Transverse colon (tissue), 4 donors: ENCODE data around the gene FETUB. TPM values are rescaled to one million over a fixed set of nuclear protein-coding genes. Genes with fewer than 3 reads are reported as not detected.

Source experiments
- DNase-seq: peaks from one replicate; pipeline ENCODE4 v3.0.0-alpha.2; 2019
- H3K27ac ChIP-seq, 4 donors: fragments of 200-600 bp; sonication (generic); 2 replicates each; pipeline ENCODE4 v1.5.1; 2016 to 2018; ENCODE audit warnings: inconsistent platforms in 4 of 4
- H3K27me3 ChIP-seq: fragments of 200-600 bp; sonication (generic); 2 replicates; pipeline ENCODE4 v1.5.1; 2017; ENCODE audit warnings: inconsistent platforms
- H3K36me3 ChIP-seq, 4 donors: fragments of 200-600 bp; sonication (generic); 2 replicates each; pipeline ENCODE4 v1.5.1; 2017 to 2019; ENCODE audit warnings: inconsistent platforms in 4 of 4
- H3K4me1 ChIP-seq, 4 donors: fragments of 200-600 bp; sonication (generic); 2 replicates each; pipeline ENCODE4 v1.5.1; 2017 to 2020; ENCODE audit warnings: inconsistent platforms in 4 of 4
- H3K4me3 ChIP-seq, 4 donors: fragments of 200-600 bp; sonication (generic); 1 replicate in 1 of 4; 2 replicates in 3 of 4; pipeline versions ENCODE4 v1.5.1 to v1.6.1; 2017 to 2019; ENCODE audit warnings: inconsistent platforms in 4 of 4
- H3K9me3 ChIP-seq, 2 donors: fragments of 200-600 bp; sonication (generic); 2 replicates each; pipeline ENCODE4 v1.5.1; 2017 to 2019; ENCODE audit warnings: inconsistent platforms in 2 of 2
- CTCF ChIP-seq, 5 experiments: fragments of 200-600 bp in 3 of 5; fragments of 450-650 bp in 2 of 5; sonication (generic) in 3 of 5; IDR thresholded peaks; 1 replicate in 2 of 5; 2 replicates in 3 of 5; pipeline ENCODE4 v1.5.1; 2016 to 2017; ENCODE audit warnings: antibody characterized with exemption in 5 of 5, inconsistent platforms in 3 of 5, mild to moderate bottlenecking in 2 of 5, moderate library complexity in 1 of 5
- EP300 ChIP-seq: sonication (generic); formaldehyde crosslinking; IDR thresholded peaks from one replicate; pipeline ENCODE4 v1.6.1; 2017; ENCODE audit warnings: antibody characterized with exemption, low read depth
- POLR2A ChIP-seq: fragments of 450-650 bp; IDR thresholded peaks from one replicate; pipeline ENCODE4 v1.6.1; 2016; ENCODE audit warnings: antibody characterized with exemption, mild to moderate bottlenecking, moderate library complexity
- POLR2AphosphoS5 ChIP-seq, 3 donors: sonication (generic); formaldehyde crosslinking; IDR thresholded peaks; one replicate each; pipeline ENCODE4 v1.6.1; 2016; ENCODE audit warnings: antibody characterized with exemption in 3 of 3
- WGBS, 2 donors: methylation state at CpG; one replicate each; pipeline ENCODE4 v1.1.5; 2018; ENCODE audit warnings: low coverage in 1 of 2; 5-methylcytosine and 5-hydroxymethylcytosine counted together
- in situ Hi-C, 4 donors: fragments of 200-750 bp; cut with MboI; loops; one replicate each; pipeline versions ENCODE4 v1.15.0 to v1.15.1; 2017; ENCODE audit warnings: low sequenced_read_pairs in 3 of 4, low pct_ligation_motif_present in 1 of 4, low pct_unique_long_range_greater_than_20kb in 1 of 4
- intact Hi-C: fragments of 100-400 bp; cut with DNase I; formaldehyde crosslinking; loops from one replicate; pipeline ENCODE4 v1.15.1; 2023; ENCODE audit warnings: low total_unique reads
- total RNA-seq, 4 donors: library from RNA; depleted of rRNA; stranded (reverse); fragments of >200 nt; gene quantifications; one replicate each; pipeline ENCODE4 v1.1.0, GENCODE V29; 2016

The FETUB gene
- total RNA-seq, 4 donors from 2014 or later: not detected

GRCh38 chr3:186612065-186612464 is 28.1 kb upstream of the FETUB start:
- in situ Hi-C loops (loop anchor here (10.0 to 25.0 kb wide), 3 partner anchors 200 to 550 kb away; partner anchors contain the start of gene RFC4 (in 2 of the 4)), intact Hi-C loops (loop anchor here (10.0 kb wide), 1 partner anchor 627 kb away; no protein-coding TSS in a partner anchor)
- Histone ChIP-seq H3K36me3 (no peaks in the 10 kb centered on the region), H3K4me3 (no peak overlapping the region), H3K9me3 (no peaks in the 10 kb centered on the region), H3K27ac (no peak overlapping the region), H3K4me1 (peaks cover 0 to 8% (median 2%) of the 10 kb centered on the region in 4 donors), H3K27me3 (peaks cover 18% of the 10 kb centered on the region)
- WGBS, 2 donors: 20 to 63% methylated on average over 1 to 5 of the region's 5 CpGs
- DNase-seq: no peak
- no peak for TF ChIP-seq EP300
- no peak for TF ChIP-seq POLR2A
- TF ChIP-seq POLR2AphosphoS5 (IDR thresholded peaks at IDR 0.05): no peak
- no peak for TF ChIP-seq CTCF (IDR thresholded peaks at IDR 0.05)

GRCh38 chr3:186612721-186613636 is 27.2 kb upstream of the FETUB start, which contains the start of gene AHSG:
AHSG (plus strand) TSS chr3:186613060; CDS start chr3:186613142, 82 bp downstream.
- Histone ChIP-seq H3K9me3 (no peaks in the 10 kb centered on the region), H3K36me3 (no peaks in the 10 kb centered on the region), H3K4me3 (no peak within 1 kb of the TSS), H3K27ac (no peak within 1 kb of the TSS), H3K27me3 (peaks cover 24% of the 10 kb centered on the region), H3K4me1 (peaks cover 0 to 11% (median 4%) of the 10 kb centered on the region in 4 donors)
- no peak for DNase-seq
- 92 to 95% methylated on average over 4 to 7 of the region's 7 CpGs for WGBS, 2 donors
- intact Hi-C loops (loop anchor here (10.0 kb wide), 1 partner anchor 628 kb away; no protein-coding TSS in a partner anchor), in situ Hi-C loops (loop anchor here (10.0 to 25.0 kb wide), 3 partner anchors 199 to 549 kb away; partner anchors contain the start of gene RFC4 (in 2 of the 4))
- no peak for TF ChIP-seq EP300
- no peak for TF ChIP-seq POLR2A
- TF ChIP-seq CTCF (IDR thresholded peaks at IDR 0.05): no peak

- intact Hi-C loops: loop anchor here (10.0 kb wide), 1 partner anchor 629 kb away; no protein-coding TSS in a partner anchor
- H3K27me3 ChIP-seq: peaks cover 25% of the 10 kb centered on the region
- DNase-seq: no peak
- no peak overlapping the region for H3K4me3 ChIP-seq
- 59 to 70% methylated on average over 3 to 4 of the region's 4 CpGs for WGBS, 2 donors
- TF ChIP-seq POLR2AphosphoS5 (IDR thresholded peaks at IDR 0.05): no peak
- TF ChIP-seq EP300: no peak
- no peak for TF ChIP-seq POLR2A
- TF ChIP-seq CTCF (IDR thresholded peaks at IDR 0.05): no peak
- in situ Hi-C loops: loop anchor here (10.0 to 25.0 kb wide), 3 partner anchors 199 to 549 kb away; partner anchors contain the start of gene RFC4 (in 2 of the 4)
- H3K36me3 ChIP-seq: no peaks in the 10 kb centered on the region
- no peak overlapping the region for H3K27ac ChIP-seq
- H3K9me3 ChIP-seq: no peaks in the 10 kb centered on the region
- peaks cover 0 to 11% (median 4%) of the 10 kb centered on the region in 4 donors for H3K4me1 ChIP-seq
Measured at GRCh38 chr3:186613637-186614265, 26.4 kb upstream of the FETUB start.

- no peak for TF ChIP-seq CTCF (IDR thresholded peaks at IDR 0.05)
- TF ChIP-seq POLR2AphosphoS5 (IDR thresholded peaks at IDR 0.05): no peak
- TF ChIP-seq POLR2A: no peak
- no peak for TF ChIP-seq EP300
- Histone ChIP-seq H3K9me3 (no peaks in the 10 kb centered on the region), H3K4me3 (no peak overlapping the region), H3K27me3 (peaks cover 25% of the 10 kb centered on the region), H3K27ac (no peak overlapping the region), H3K36me3 (no peaks in the 10 kb centered on the region), H3K4me1 (peaks cover 0 to 11% (median 4%) of the 10 kb centered on the region in 4 donors)
- in situ Hi-C loops (loop anchor here (10.0 to 25.0 kb wide), 3 partner anchors 198 to 548 kb away; partner anchors contain the start of gene RFC4 (in 2 of the 4)), intact Hi-C loops (loop anchor here (10.0 kb wide), 1 partner anchor 629 kb away; no protein-coding TSS in a partner anchor)
- no peak for DNase-seq
- 27 to 32% methylated on average over 6 of the region's 6 CpGs for WGBS, 2 donors
Measured at GRCh38 chr3:186614266-186614596, 26.0 kb upstream of the FETUB start.
